SK-N-SH (cell line): ENCODE data around the gene USP47. TPM values are rescaled to one million over a fixed set of nuclear protein-coding genes. Genes with fewer than 3 reads are reported as not detected.

Experiments
- CTCF ChIA-PET: fragments of 300-600, 350-600 bp; formaldehyde crosslinking; extraction: SDS; loops from one replicate; lab custom pipeline; 2021; lab: Yijun Ruan, JAX
- POLR2A ChIA-PET: fragments of 350-600 bp; sonication (Branson Sonifier 250); formaldehyde crosslinking; extraction: SDS; loops from one replicate; lab custom pipeline; 2020; ENCODE audit warnings: antibody characterized with exemption, inconsistent platforms; lab: Yijun Ruan, JAX
- DNase-seq: peaks from one replicate; pipeline ENCODE4 v3.0.0; 2012
- H2AFZ ChIP-seq: fragments of 200-600 bp; sonication (generic); 2 replicates; pipeline ENCODE4 v1.8.1; 2016; ENCODE audit warnings: antibody characterized with exemption, mild to moderate bottlenecking, low read depth
- H3F3A ChIP-seq: fragments of 200-600 bp; sonication (generic); replicated peaks from 2 replicates; pipeline ENCODE3; 2016; ENCODE audit warnings: antibody characterized with exemption, mild to moderate bottlenecking; ENCODE audit not compliant: insufficient read depth
- H3K27ac ChIP-seq, 2 experiments: fragments of 200-500 bp in 1 of 2; fragments of 200-600 bp in 1 of 2; sonication (Bioruptor generic) in 1 of 2; sonication (generic), shearing (Covaris generic) in 1 of 2; 2 replicates each; pipeline versions ENCODE4 v1.5.1 to v1.6.1; 2014 to 2016; ENCODE audit warnings: low read depth in 2 of 2, inconsistent platforms in 1 of 2, low read length in 1 of 2, mild to moderate bottlenecking in 1 of 2, mixed read lengths in 1 of 2
- H3K27me3 ChIP-seq: fragments of 200-600 bp; sonication (generic), shearing (Covaris generic); 2 replicates; pipeline ENCODE4 v1.6.1; 2016; ENCODE audit warnings: mixed run types; ENCODE audit not compliant: insufficient read depth
- H3K36me3 ChIP-seq, 2 experiments: fragments of 200-500 bp in 1 of 2; fragments of 200-600 bp in 1 of 2; sonication (Bioruptor generic) in 1 of 2; sonication (generic) in 1 of 2; replicated peaks in 1 of 2; 2 replicates each; pipeline versions ENCODE3 to v1.5.1; 2014 to 2016; ENCODE audit warnings: low read length in 1 of 2, mild to moderate bottlenecking in 1 of 2; ENCODE audit not compliant: insufficient read depth in 2 of 2, control insufficient read depth in 1 of 2
- H3K4me1 ChIP-seq, 2 experiments: fragments of 200-500 bp in 1 of 2; fragments of 200-600 bp in 1 of 2; sonication (Bioruptor generic) in 1 of 2; sonication (generic), shearing (Covaris generic) in 1 of 2; 2 replicates each; pipeline versions ENCODE4 v1.5.1 to v1.6.1; 2014 to 2016; ENCODE audit warnings: low read depth in 1 of 2, low read length in 1 of 2, mixed run types in 1 of 2; ENCODE audit not compliant: insufficient read depth in 2 of 2, control insufficient read depth in 1 of 2
- H3K4me2 ChIP-seq: fragments of 200-600 bp; sonication (generic), shearing (Covaris generic); 2 replicates; pipeline ENCODE4 v1.6.1; 2017; ENCODE audit warnings: mixed run types
- H3K4me3 ChIP-seq, 2 experiments: fragments of 200-500 bp in 1 of 2; fragments of 200-600 bp in 1 of 2; sonication (Bioruptor generic) in 1 of 2; sonication (generic), shearing (Covaris generic) in 1 of 2; 2 replicates each; pipeline versions ENCODE4 v1.5.1 to v1.8.1; 2014 to 2016; ENCODE audit warnings: low read depth in 2 of 2, inconsistent platforms in 1 of 2, low read length in 1 of 2, mild to moderate bottlenecking in 1 of 2, mixed read lengths in 1 of 2, moderate library complexity in 1 of 2
- H3K79me2 ChIP-seq: fragments of 200-600 bp; sonication (generic); 2 replicates; pipeline ENCODE4 v1.8.1; 2017; ENCODE audit warnings: mild to moderate bottlenecking; ENCODE audit not compliant: insufficient read depth
- H3K9ac ChIP-seq: fragments of 200-600 bp; sonication (generic); 2 replicates; pipeline ENCODE4 v1.6.1; 2017; ENCODE audit warnings: mixed run types
- H3K9me2 ChIP-seq: fragments of 200-600 bp; sonication (generic); 2 replicates; pipeline ENCODE4 v1.6.1; 2017; ENCODE audit warnings: mixed run types
- H3K9me3 ChIP-seq: fragments of 200-600 bp; sonication (generic); 2 replicates; pipeline ENCODE4 v1.6.1; 2017; ENCODE audit warnings: mixed run types, mild to moderate bottlenecking, moderate library complexity
- H4K20me1 ChIP-seq: fragments of 200-600 bp; sonication (generic); 2 replicates; pipeline ENCODE4 v1.6.1; 2017; ENCODE audit warnings: mild to moderate bottlenecking, mixed run types; ENCODE audit not compliant: insufficient read depth
- CHD2 ChIP-seq: fragments of 150-350 bp; IDR thresholded peaks from 2 replicates; pipeline ENCODE4 v1.6.1; 2018; ENCODE audit warnings: low read length; ENCODE audit not compliant: partially characterized antibody
- ELF1 ChIP-seq: IDR thresholded peaks from 2 replicates; pipeline ENCODE4 v1.4.0; 2012
- EP300 ChIP-seq, 2 experiments: IDR thresholded peaks; 2 replicates each; pipeline versions ENCODE4 v1.4.0 to v1.6.1; 2012; ENCODE audit warnings: borderline replicate concordance in 1 of 2, low read depth in 1 of 2, low read length in 1 of 2
- FOSL2 ChIP-seq: IDR thresholded peaks from 2 replicates; pipeline ENCODE4 v1.4.0; 2012; ENCODE audit warnings: low read depth, mild to moderate bottlenecking, moderate library complexity, borderline replicate concordance
- FOXM1 ChIP-seq: IDR thresholded peaks from 2 replicates; pipeline ENCODE4 v1.4.0; 2012; ENCODE audit warnings: low read depth, mild to moderate bottlenecking
- GABPA ChIP-seq: IDR thresholded peaks from 2 replicates; pipeline ENCODE4 v1.4.0; 2012; ENCODE audit warnings: low read depth, mild to moderate bottlenecking
- JUND ChIP-seq: IDR thresholded peaks from 2 replicates; pipeline ENCODE4 v1.4.0; 2012
- MAX ChIP-seq: IDR thresholded peaks from 2 replicates; pipeline ENCODE4 v1.4.0; 2012; ENCODE audit warnings: low read depth
- MEF2A ChIP-seq: IDR thresholded peaks from 2 replicates; pipeline ENCODE4 v1.4.0; 2012; ENCODE audit warnings: low read depth, borderline replicate concordance
- NFIC ChIP-seq: IDR thresholded peaks from 2 replicates; pipeline ENCODE4 v1.4.0; 2012; ENCODE audit warnings: borderline replicate concordance
- POLR2AphosphoS5 ChIP-seq: IDR thresholded peaks from 2 replicates; pipeline ENCODE4 v1.6.1; 2012; ENCODE audit warnings: low read depth, low read length
- RAD21 ChIP-seq: IDR thresholded peaks from 2 replicates; pipeline ENCODE4 v1.6.1; 2012; ENCODE audit warnings: mild to moderate bottlenecking, low read length
- REST ChIP-seq: IDR thresholded peaks from 2 replicates; pipeline ENCODE4 v1.6.1; 2012; ENCODE audit warnings: mild to moderate bottlenecking, low read depth, low read length, moderate library complexity
- RXRA ChIP-seq: IDR thresholded peaks from 2 replicates; pipeline ENCODE4 v1.4.0; 2012; ENCODE audit warnings: low read depth, mild to moderate bottlenecking, borderline replicate concordance
- SIN3A ChIP-seq: IDR thresholded peaks from 2 replicates; pipeline ENCODE4 v1.6.1; 2012; ENCODE audit warnings: low read depth, mild to moderate bottlenecking, low read length, moderate library complexity, borderline replicate concordance
- SMC3 ChIP-seq: IDR thresholded peaks from 2 replicates; pipeline ENCODE4 v1.6.1; 2012; ENCODE audit warnings: low read depth, low read length, improper control_type of control experiment
- TAF1 ChIP-seq: IDR thresholded peaks from 2 replicates; pipeline ENCODE4 v1.6.1; 2012; ENCODE audit warnings: low read depth, mild to moderate bottlenecking, low read length, moderate library complexity, borderline replicate concordance
- TCF12 ChIP-seq: IDR thresholded peaks from 2 replicates; pipeline ENCODE4 v1.4.0; 2012
- TEAD4 ChIP-seq: IDR thresholded peaks from 2 replicates; pipeline ENCODE4 v1.4.0; 2012; ENCODE audit warnings: mild to moderate bottlenecking, borderline replicate concordance; ENCODE audit not compliant: insufficient read depth
- USF1 ChIP-seq: IDR thresholded peaks from 2 replicates; pipeline ENCODE4 v1.4.0; 2012; ENCODE audit warnings: low read depth, borderline replicate concordance
- USF2 ChIP-seq: fragments of 150-350 bp; IDR thresholded peaks from 2 replicates; pipeline ENCODE4 v1.6.1; 2017; ENCODE audit warnings: antibody characterized with exemption, low read length, low read depth, borderline replicate concordance
- YY1 ChIP-seq: IDR thresholded peaks from 2 replicates; pipeline ENCODE4 v1.4.0; 2012; ENCODE audit warnings: low read depth, mild to moderate bottlenecking
- ZBTB33 ChIP-seq: IDR thresholded peaks from 2 replicates; pipeline ENCODE4 v1.4.0; 2012; ENCODE audit warnings: low read depth, borderline replicate concordance
- WGBS: methylation state at CpG from one replicate; pipeline ENCODE4 v1.1.6; 2017; ENCODE audit warnings: low lambda C conversion rate; 5-methylcytosine and 5-hydroxymethylcytosine counted together
- polyA plus RNA-seq, 3 experiments: library from polyadenylated mRNA; depleted of rRNA; stranded (reverse); fragments of >200 nt; gene quantifications; 2 replicates each; pipeline ENCODE4 v1.2.3, GENCODE V29; 2012

The USP47 gene
- polyA plus RNA-seq, 1 of the 3 experiments (the other 2 are of a cell fraction) = 10.3 TPM

GRCh38 chr11:11977206-11977938, 135.6 kb downstream of the USP47 start:
- ChIA-PET POLR2A (interaction anchor here (0.9 kb wide), 1 partner anchor 1169 kb away, joined by 3 read pairs; the partner anchor contains the start of gene EIF4G2), CTCF (interaction anchor here (0.6 to 6.3 kb wide), 8 partner anchors 10 to 575 kb away, joined by 3 to 39 read pairs (median 7); no protein-coding TSS in a partner anchor)
- no peaks in the 10 kb centered on the region for H4K20me1 ChIP-seq
- H3K9me3 ChIP-seq = no peaks in the 10 kb centered on the region
- H2AFZ ChIP-seq = no peak overlapping the region
- no peak overlapping the region for H3K4me3 ChIP-seq
- peaks cover 58% of the 10 kb centered on the region for H3K79me2 ChIP-seq
- peak overlapping the region; percentile 71 for H3K4me2 ChIP-seq
- peaks cover 14 to 31% of the 10 kb centered on the region in 2 experiments for H3K36me3 ChIP-seq
- H3K27ac ChIP-seq = peak overlapping the region; percentile 99 to 100
- H3K9me2 ChIP-seq = no peaks in the 10 kb centered on the region
- peak overlapping the region; percentile 83; the same call in 1 of the 2 replicates for H3K9ac ChIP-seq
- H3F3A ChIP-seq = peaks cover 81% of the 10 kb centered on the region
- H3K27me3 ChIP-seq = no peaks in the 10 kb centered on the region
- H3K4me1 ChIP-seq = peaks cover 83 to 93% of the 10 kb centered on the region in 2 experiments
- no peak for DNase-seq
- 8% methylated on average over 10 of the region's 10 CpGs for WGBS
- TF ChIP-seq RAD21 (no peak), RXRA (peak; percentile 68; the same call in 1 of the 2 replicates), ELF1 (peak; percentile 37; the same call in 1 of the 2 replicates), MEF2A (peak; percentile 47; the same call in 1 of the 2 replicates), USF1 (no peak; the same call in 1 of the 2 replicates), FOSL2 (peak; percentile 93; the same call in 1 of the 2 replicates), ZBTB33 (peak; percentile 85; the same call in 1 of the 2 replicates), YY1 (no peak), USF2 (no peak), SIN3A (peak; percentile 84; the same call in 1 of the 2 replicates), NFIC (peak; percentile 97), GABPA (0 out of 2 replicates have a peak, but pooled peaks have one; percentile 34), CHD2 (no peak), TCF12 (peak; percentile 95), SMC3 (no peak; the same call in 1 of the 2 replicates), FOXM1 (peak; percentile 80; the same call in 1 of the 2 replicates), TEAD4 (peak; percentile 95), TAF1 (0 out of 2 replicates have a peak, but pooled peaks have one; percentile 39), EP300 (IDR thresholded peaks at IDR 0.05; ENCODE audit: borderline replicate concordance in 1 of 2, low read depth in 1 of 2, low read length in 1 of 2) (peak; percentile 64 to 97), REST (peak; percentile 70; the same call in 1 of the 2 replicates), POLR2AphosphoS5 (peak; percentile 76; the same call in 1 of the 2 replicates), MAX (peak; percentile 52; the same call in 1 of the 2 replicates), JUND (peak; percentile 98)
